ENCODE data around the gene SELENON. TPM values are rescaled to one million over a fixed set of nuclear protein-coding genes. Genes with fewer than 3 reads are reported as not detected.

SELENON gene
- total RNA-seq, 1 experiment from 2014 or later: 38.6 TPM

- H3K36me3 ChIP-seq (ENCODE audit: low read depth, low read length): peaks cover 76% of the 10 kb centered on the region
- H3K4me1 ChIP-seq (ENCODE audit: insufficient read depth, low read length): no peaks in the 10 kb centered on the region
- H2AFZ ChIP-seq (ENCODE audit: low read length): no peak overlapping the region
- no peak overlapping the region for H3K9ac ChIP-seq (ENCODE audit: low read length)
- intact Hi-C loops (cut with micrococcal nuclease): no loop called here
- no peaks in the 10 kb centered on the region for H4K20me1 ChIP-seq (ENCODE audit: low read length)
- no peak overlapping the region for H3K4me2 ChIP-seq (ENCODE audit: low read length)
- no peaks in the 10 kb centered on the region for H3F3A ChIP-seq (ENCODE audit: low read length, unreplicated experiment)
- no peak for TF ChIP-seq EZH2phosphoT487 (IDR thresholded peaks at IDR 0.05; ENCODE audit: borderline replicate concordance, low read length)
- TF ChIP-seq EZH2 (IDR thresholded peaks at IDR 0.05; ENCODE audit: low read length, unreplicated experiment): no peak
- TF ChIP-seq CTCF (conservative IDR thresholded peaks at IDR 0.05; ENCODE audit: low read depth, low read length): no peak
- H3K27me3 ChIP-seq (ENCODE audit: low read length): no peaks in the 10 kb centered on the region
- no peaks in the 10 kb centered on the region for H3K9me2 ChIP-seq (replicated peaks; ENCODE audit: low read length)
- no TSS peak for BruUV-seq (replicated peaks)
- ChIA-PET CTCF (no interaction called here), POLR2A (ENCODE audit: unreplicated experiment) (no interaction called here)
- no peaks in the 10 kb centered on the region for H3K9me3 ChIP-seq (ENCODE audit: low read length)
- ATAC-seq: no peak
- H3K27ac ChIP-seq (ENCODE audit: low read length): no peak overlapping the region
- DNase-seq: no peak
- H3K4me3 ChIP-seq (ENCODE audit: low read length): no peak overlapping the region
- H3K79me2 ChIP-seq (ENCODE audit: low read length): peaks cover 45% of the 10 kb centered on the region
These were observed 31.7 kb downstream of the SELENON start for GRCh38 chr1:25831569-25832196.

GRCh38 chr1:25832336-25833037 is 32.5 kb downstream of the SELENON start:
- no peaks in the 10 kb centered on the region for H3K4me1 ChIP-seq (ENCODE audit: insufficient read depth, low read length)
- no peak overlapping the region for H3K4me3 ChIP-seq (ENCODE audit: low read length)
- ChIA-PET POLR2A (ENCODE audit: unreplicated experiment) (no interaction called here), CTCF (no interaction called here)
- ATAC-seq (peak; percentile 57), DNase-seq (peak; percentile 50)
- peaks cover 51% of the 10 kb centered on the region for H3K79me2 ChIP-seq (ENCODE audit: low read length)
- H3K9me3 ChIP-seq (ENCODE audit: low read length): no peaks in the 10 kb centered on the region
- TF ChIP-seq CTCF (conservative IDR thresholded peaks at IDR 0.05; ENCODE audit: low read depth, low read length) (no peak), EZH2 (IDR thresholded peaks at IDR 0.05; ENCODE audit: low read length, unreplicated experiment) (no peak), EZH2phosphoT487 (IDR thresholded peaks at IDR 0.05; ENCODE audit: borderline replicate concordance, low read length) (no peak)
- no peak overlapping the region for H2AFZ ChIP-seq (ENCODE audit: low read length)
- H3K27me3 ChIP-seq (ENCODE audit: low read length): no peaks in the 10 kb centered on the region
- H3K9me2 ChIP-seq (replicated peaks; ENCODE audit: low read length): no peaks in the 10 kb centered on the region
- H3F3A ChIP-seq (ENCODE audit: low read length, unreplicated experiment): peaks cover 6% of the 10 kb centered on the region
- intact Hi-C loops (cut with micrococcal nuclease): no loop called here
- no peak overlapping the region for H3K9ac ChIP-seq (ENCODE audit: low read length)
- peaks cover 79% of the 10 kb centered on the region for H3K36me3 ChIP-seq (ENCODE audit: low read depth, low read length)
- TSS peak; percentile 41 for BruUV-seq (replicated peaks)
- H4K20me1 ChIP-seq (ENCODE audit: low read length): peaks cover 4% of the 10 kb centered on the region; the same call in 1 of the 2 replicates
- no peak overlapping the region for H3K4me2 ChIP-seq (ENCODE audit: low read length)
- no peak overlapping the region for H3K27ac ChIP-seq (ENCODE audit: low read length)

GRCh38 chr1:25833158-25833557 is 33.2 kb downstream of the SELENON start:
- no peak overlapping the region for H3K4me3 ChIP-seq (ENCODE audit: low read length)
- no peak for DNase-seq
- peaks cover 51% of the 10 kb centered on the region for H3K79me2 ChIP-seq (ENCODE audit: low read length)
- no peak overlapping the region for H3K4me2 ChIP-seq (ENCODE audit: low read length)
- H3F3A ChIP-seq (ENCODE audit: low read length, unreplicated experiment): peaks cover 8% of the 10 kb centered on the region
- no peak for ATAC-seq
- intact Hi-C loops (cut with micrococcal nuclease): no loop called here
- no peak overlapping the region for H3K9ac ChIP-seq (ENCODE audit: low read length)
- H3K9me2 ChIP-seq (replicated peaks; ENCODE audit: low read length): no peaks in the 10 kb centered on the region
- H3K9me3 ChIP-seq (ENCODE audit: low read length): no peaks in the 10 kb centered on the region
- no peaks in the 10 kb centered on the region for H3K27me3 ChIP-seq (ENCODE audit: low read length)
- no TSS peak for BruUV-seq (replicated peaks)
- H3K4me1 ChIP-seq (ENCODE audit: insufficient read depth, low read length): no peaks in the 10 kb centered on the region
- no peak overlapping the region for H3K27ac ChIP-seq (ENCODE audit: low read length)
- H2AFZ ChIP-seq (ENCODE audit: low read length): no peak overlapping the region
- ChIA-PET CTCF (no interaction called here), POLR2A (ENCODE audit: unreplicated experiment) (no interaction called here)
- H3K36me3 ChIP-seq (ENCODE audit: low read depth, low read length): peaks cover 81% of the 10 kb centered on the region
- TF ChIP-seq EZH2phosphoT487 (IDR thresholded peaks at IDR 0.05; ENCODE audit: borderline replicate concordance, low read length): no peak
- TF ChIP-seq EZH2 (IDR thresholded peaks at IDR 0.05; ENCODE audit: low read length, unreplicated experiment): no peak
- TF ChIP-seq CTCF (conservative IDR thresholded peaks at IDR 0.05; ENCODE audit: low read depth, low read length): no peak
- H4K20me1 ChIP-seq (ENCODE audit: low read length): peaks cover 4% of the 10 kb centered on the region; the same call in 1 of the 2 replicates

All from PC-3 (cell line).